Neuronal stem cell (in vitro differentiated cells): ENCODE results near the gene VWA8.

ENCODE experiments used
- DNase-seq: peaks from one replicate; pipeline ENCODE4 v3.0.0-alpha.2; 2013; ENCODE audit warnings: low spot score
- H2AFZ ChIP-seq: one replicate; pipeline ENCODE4 v1.6.1; 2013; ENCODE audit warnings: mild to moderate bottlenecking, low read length, inconsistent platforms
- H2AK5ac ChIP-seq: 2 replicates; pipeline ENCODE4 v1.6.1; 2013; ENCODE audit warnings: low read depth, mild to moderate bottlenecking, inconsistent platforms, low read length, moderate library complexity, mixed read lengths
- H2BK120ac ChIP-seq: 2 replicates; pipeline ENCODE4 v1.6.1; 2013; ENCODE audit warnings: low read depth, mild to moderate bottlenecking, inconsistent platforms, low read length, moderate library complexity, mixed read lengths
- H2BK12ac ChIP-seq: one replicate; pipeline ENCODE4 v1.6.1; 2013; ENCODE audit warnings: low read length, inconsistent platforms
- H2BK15ac ChIP-seq: 2 replicates; pipeline ENCODE4 v1.6.1; 2013; ENCODE audit warnings: mild to moderate bottlenecking, low read length, inconsistent platforms, mixed read lengths
- H2BK5ac ChIP-seq: one replicate; pipeline ENCODE4 v1.6.1; 2013; ENCODE audit warnings: inconsistent platforms, mild to moderate bottlenecking, low read length, moderate library complexity
- H3K14ac ChIP-seq: one replicate; pipeline ENCODE4 v1.6.1; 2013; ENCODE audit warnings: low read length, inconsistent platforms
- H3K18ac ChIP-seq: 2 replicates; pipeline ENCODE4 v1.6.1; 2013; ENCODE audit warnings: low read length, inconsistent platforms
- H3K23ac ChIP-seq: 2 replicates; pipeline ENCODE4 v1.6.1; 2013; ENCODE audit warnings: low read depth, mild to moderate bottlenecking, mixed read lengths, low read length, inconsistent platforms; ENCODE audit not compliant: poor library complexity
- H3K27ac ChIP-seq: replicated peaks from 3 replicates; pipeline ENCODE4 v1.5.1; 2013; ENCODE audit warnings: low read length, inconsistent platforms
- H3K27me3 ChIP-seq, 3 experiments: 2 replicates each; pipeline ENCODE4 v1.6.1; 2013; ENCODE audit warnings: low read length in 3 of 3, mild to moderate bottlenecking in 2 of 3, inconsistent platforms in 1 of 3, low read depth in 1 of 3, mixed read lengths in 1 of 3, moderate library complexity in 1 of 3; ENCODE audit not compliant: control insufficient read depth in 3 of 3, insufficient read depth in 3 of 3
- H3K36me3 ChIP-seq, 2 donors: replicated peaks in 1 of 2; 2 replicates each; pipeline ENCODE4 v1.6.1; 2013; ENCODE audit warnings: low read length in 2 of 2; ENCODE audit not compliant: control insufficient read depth in 2 of 2, insufficient read depth in 2 of 2
- H3K4ac ChIP-seq: 2 replicates; pipeline ENCODE4 v1.6.1; 2013; ENCODE audit warnings: inconsistent platforms, mild to moderate bottlenecking, low read length, moderate library complexity
- H3K4me1 ChIP-seq, 2 donors: 1 replicate in 1 of 2; 2 replicates in 1 of 2; pipeline ENCODE4 v1.6.1; 2013; ENCODE audit warnings: low read length in 2 of 2, low read depth in 1 of 2; ENCODE audit not compliant: control insufficient read depth in 2 of 2, insufficient read depth in 1 of 2
- H3K4me2 ChIP-seq: one replicate; pipeline ENCODE4 v1.6.1; 2013; ENCODE audit warnings: mild to moderate bottlenecking, low read length, inconsistent platforms; ENCODE audit not compliant: insufficient read depth, poor library complexity, severe bottlenecking
- H3K4me3 ChIP-seq, 2 donors: 2 replicates each; pipeline ENCODE4 v1.5.1; 2013; ENCODE audit warnings: low read length in 2 of 2, mild to moderate bottlenecking in 2 of 2, inconsistent platforms in 1 of 2, moderate library complexity in 1 of 2
- H3K79me1 ChIP-seq: one replicate; pipeline ENCODE4 v1.6.1; 2013; ENCODE audit warnings: low read depth, mild to moderate bottlenecking, inconsistent platforms, low read length, moderate library complexity
- H3K9ac ChIP-seq: one replicate; pipeline ENCODE4 v1.6.1; 2013; ENCODE audit warnings: mild to moderate bottlenecking, low read depth, low read length, inconsistent platforms; ENCODE audit not compliant: poor library complexity
- H3K9me3 ChIP-seq, 2 donors: replicated peaks in 1 of 2; 2 replicates each; pipeline versions ENCODE3 to v1.6.1; 2013; ENCODE audit warnings: low read length in 2 of 2, mild to moderate bottlenecking in 2 of 2, inconsistent platforms in 1 of 2, low read depth in 1 of 2, mixed read lengths in 1 of 2, moderate library complexity in 1 of 2; ENCODE audit not compliant: control insufficient read depth in 2 of 2, insufficient read depth in 1 of 2
- H4K8ac ChIP-seq: one replicate; pipeline ENCODE4 v1.6.1; 2013; ENCODE audit warnings: low read depth, mild to moderate bottlenecking, inconsistent platforms, low read length, moderate library complexity
- H4K91ac ChIP-seq: one replicate; pipeline ENCODE4 v1.6.1; 2013; ENCODE audit warnings: low read length, low read depth, mild to moderate bottlenecking, inconsistent platforms; ENCODE audit not compliant: poor library complexity
- WGBS, 2 donors: extraction: QIAGEN DNeasy Blood & Tissue Kit; methylation state at CpG; one replicate each; pipeline ENCODE4 v1.1.7; 2013; ENCODE audit warnings: missing lambda C conversion rate in 2 of 2, mixed read lengths in 1 of 2; ENCODE audit not compliant: insufficient read length in 2 of 2, insufficient replicate concordance in 1 of 2; ENCODE audit errors: extremely low coverage in 2 of 2; 5-methylcytosine and 5-hydroxymethylcytosine counted together

Gene VWA8

GRCh38 chr13:41608111-41608838 lies 352.6 kb downstream of the VWA8 start:
- Histone ChIP-seq H3K23ac (no peak overlapping the region), H3K27me3 (no peaks in the 10 kb centered on the region), H2AFZ (no peak overlapping the region), H3K79me1 (no peaks in the 10 kb centered on the region), H2BK15ac (no peak overlapping the region), H3K4me2 (no peak overlapping the region), H2BK12ac (no peak overlapping the region), H3K4me3 (no peak overlapping the region), H3K27ac (no peak overlapping the region), H3K14ac (no peak overlapping the region), H2BK5ac (no peak overlapping the region), H3K4me1 (peaks cover 0 to 1% of the 10 kb centered on the region in 2 donors), H3K18ac (no peak overlapping the region), H3K4ac (no peak overlapping the region), H4K8ac (no peak overlapping the region), H4K91ac (no peak overlapping the region), H3K9me3 (no peaks in the 10 kb centered on the region), H3K9ac (no peak overlapping the region), H3K36me3 (peaks cover 0 to 36% of the 10 kb centered on the region in 2 donors), H2BK120ac (no peak overlapping the region), H2AK5ac (no peak overlapping the region)
- no CpG with 5 or more reads among the region's 5 CpGs for WGBS, 2 donors
- DNase-seq = no peak

DNA sequence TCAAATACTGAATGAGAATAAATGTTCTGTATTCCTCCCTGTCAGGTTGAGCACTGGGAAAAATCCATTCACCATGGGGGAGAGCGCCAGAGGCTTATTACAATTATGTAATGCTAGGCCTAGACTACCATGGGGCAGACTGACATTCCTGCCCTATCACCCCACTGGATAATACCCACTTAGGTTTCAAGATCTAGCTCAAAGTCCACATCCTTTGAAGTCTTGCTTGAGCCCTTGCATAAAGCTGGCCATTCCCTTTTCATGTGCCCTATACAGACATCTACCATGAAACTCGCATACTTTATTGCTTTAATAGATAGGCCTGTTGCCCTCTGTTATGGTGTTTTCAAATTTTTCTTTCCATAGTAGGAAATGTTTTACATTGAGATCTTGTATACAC lies 354.3 kb downstream of the VWA8 start:
- H2AK5ac ChIP-seq = no peak overlapping the region
- H3K27me3 ChIP-seq = no peaks in the 10 kb centered on the region
- no peak overlapping the region for H3K4me2 ChIP-seq
- H3K4ac ChIP-seq = no peak overlapping the region
- no peak for DNase-seq
- H3K14ac ChIP-seq = no peak overlapping the region
- H3K18ac ChIP-seq = no peak overlapping the region
- H3K4me3 ChIP-seq = no peak overlapping the region
- no peak overlapping the region for H3K9ac ChIP-seq
- H2AFZ ChIP-seq = no peak overlapping the region
- H3K79me1 ChIP-seq = no peaks in the 10 kb centered on the region
- no peak overlapping the region for H2BK15ac ChIP-seq
- H3K9me3 ChIP-seq = no peaks in the 10 kb centered on the region
- no CpG with 5 or more reads among the region's 2 CpGs for WGBS, 2 donors
- no peak overlapping the region for H3K23ac ChIP-seq
- H2BK12ac ChIP-seq = no peak overlapping the region
- H2BK120ac ChIP-seq = no peak overlapping the region
- no peaks in the 10 kb centered on the region for H3K4me1 ChIP-seq
- no peak overlapping the region for H4K8ac ChIP-seq
- no peak overlapping the region for H4K91ac ChIP-seq
- H3K36me3 ChIP-seq = peaks cover 0 to 34% of the 10 kb centered on the region in 2 donors
- no peak overlapping the region for H3K27ac ChIP-seq
- H2BK5ac ChIP-seq = no peak overlapping the region

- H3K27me3 ChIP-seq = no peaks in the 10 kb centered on the region
- H3K4ac ChIP-seq = no peak overlapping the region
- no peak overlapping the region for H3K4me3 ChIP-seq
- no peak overlapping the region for H2AFZ ChIP-seq
- H3K4me1 ChIP-seq = no peaks in the 10 kb centered on the region
- DNase-seq = no peak
- no peaks in the 10 kb centered on the region for H3K9me3 ChIP-seq
- no peak overlapping the region for H2BK15ac ChIP-seq
- no peak overlapping the region for H3K23ac ChIP-seq
- H3K27ac ChIP-seq = no peak overlapping the region
- H3K4me2 ChIP-seq = no peak overlapping the region
- no peak overlapping the region for H3K18ac ChIP-seq
- no peak overlapping the region for H4K91ac ChIP-seq
- H2BK12ac ChIP-seq = no peak overlapping the region
- WGBS, 2 donors = no CpG with 5 or more reads among the region's 5 CpGs
- H2AK5ac ChIP-seq = no peak overlapping the region
- H3K36me3 ChIP-seq = peaks cover 0 to 25% of the 10 kb centered on the region in 2 donors
- no peak overlapping the region for H4K8ac ChIP-seq
- H3K9ac ChIP-seq = no peak overlapping the region
- no peak overlapping the region for H2BK5ac ChIP-seq
- H3K14ac ChIP-seq = no peak overlapping the region
- no peak overlapping the region for H2BK120ac ChIP-seq
- no peaks in the 10 kb centered on the region for H3K79me1 ChIP-seq
Measured at GRCh38 chr13:41605319-41606285, 355.3 kb downstream of the VWA8 start.

GRCh38 chr13:41603917-41604316 lies 357.0 kb downstream of the VWA8 start:
- Histone ChIP-seq H2BK15ac (no peak overlapping the region), H2BK120ac (no peak overlapping the region), H2BK12ac (no peak overlapping the region), H4K91ac (no peak overlapping the region), H3K9me3 (no peaks in the 10 kb centered on the region), H4K8ac (no peak overlapping the region), H3K18ac (no peak overlapping the region), H3K23ac (no peak overlapping the region), H2BK5ac (no peak overlapping the region), H2AFZ (no peak overlapping the region), H3K4me1 (no peaks in the 10 kb centered on the region), H3K27me3 (no peaks in the 10 kb centered on the region), H3K9ac (no peak overlapping the region), H3K4ac (no peak overlapping the region), H3K14ac (no peak overlapping the region), H3K27ac (no peak overlapping the region), H3K4me2 (no peak overlapping the region), H3K4me3 (no peak overlapping the region), H3K36me3 (peaks cover 0 to 16% of the 10 kb centered on the region in 2 donors), H2AK5ac (no peak overlapping the region), H3K79me1 (no peaks in the 10 kb centered on the region)
- no CpG with 5 or more reads among the region's 1 CpG for WGBS, 2 donors
- DNase-seq = no peak
